ENCODE measurements around the gene FAM222A. TPM values are rescaled to one million over a fixed set of nuclear protein-coding genes. Genes with fewer than 3 reads are reported as not detected.
A peak's percentile ranks its signal among the peaks of the same experiment; 100 is the strongest.

FAM222A gene
- total RNA-seq, 1 experiment from 2014 or later, result 18.0 TPM

- TF ChIP-seq CTCF (IDR thresholded peaks at IDR 0.05; ENCODE audit: insufficient read depth in 1 of 2, low read depth in 1 of 2, low read length in 1 of 2, severe bottlenecking in 1 of 2, unreplicated experiment in 1 of 2), result no peak
- Mint-ChIP-seq H3K9me3 (ENCODE audit: unreplicated experiment) (peaks cover 10% of the 10 kb centered on the region), H3K27me3 (ENCODE audit: insufficient read depth, unreplicated experiment) (no peaks in the 10 kb centered on the region), H3K36me3 (ENCODE audit: insufficient read depth, unreplicated experiment) (peaks cover 19% of the 10 kb centered on the region), H3K4me1 (ENCODE audit: low read depth, unreplicated experiment) (no peaks in the 10 kb centered on the region), H3K4me3 (ENCODE audit: unreplicated experiment) (no peak overlapping the region), H3K27ac (ENCODE audit: unreplicated experiment) (no peak overlapping the region)
- DNase-seq, result peak in 1 of 2 experiments; percentile 26
- peaks cover 2% of the 10 kb centered on the region; the same call in 1 of the 2 replicates for H3K36me3 ChIP-seq (ENCODE audit: control insufficient read depth, insufficient read depth, low read length)
- peaks cover 7% of the 10 kb centered on the region for H3K9me3 ChIP-seq
- no peaks in the 10 kb centered on the region for H3K4me1 ChIP-seq
- no peaks in the 10 kb centered on the region for H3K27me3 ChIP-seq (replicated peaks; ENCODE audit: control insufficient read depth, insufficient read depth, low read length)
- no peak overlapping the region for H3K4me3 ChIP-seq (ENCODE audit: low read depth, low read length)
- CTCF ChIA-PET, result interaction anchor here (0.6 kb wide), 1 partner anchor 33 kb away, joined by 4 read pairs; no protein-coding TSS in a partner anchor
- POLR2A ChIA-PET, result no interaction called here
- intact Hi-C loops (cut with micrococcal nuclease; ENCODE audit: unreplicated experiment), result no loop called here
- BruUV-seq (replicated peaks), result no TSS peak
These were observed 47.6 kb downstream of the FAM222A start for GRCh38 chr12:109760930-109761921.

GRCh38 chr12:109762071-109762672 is 48.5 kb downstream of the FAM222A start:
- no peak for TF ChIP-seq CTCF (IDR thresholded peaks at IDR 0.05; ENCODE audit: insufficient read depth in 1 of 2, low read depth in 1 of 2, low read length in 1 of 2, severe bottlenecking in 1 of 2, unreplicated experiment in 1 of 2)
- BruUV-seq (replicated peaks), result no TSS peak
- Mint-ChIP-seq H3K36me3 (ENCODE audit: insufficient read depth, unreplicated experiment) (peaks cover 15% of the 10 kb centered on the region), H3K9me3 (ENCODE audit: unreplicated experiment) (peaks cover 1% of the 10 kb centered on the region), H3K4me1 (ENCODE audit: low read depth, unreplicated experiment) (no peaks in the 10 kb centered on the region), H3K4me3 (ENCODE audit: unreplicated experiment) (no peak overlapping the region), H3K27ac (ENCODE audit: unreplicated experiment) (no peak overlapping the region), H3K27me3 (ENCODE audit: insufficient read depth, unreplicated experiment) (no peaks in the 10 kb centered on the region)
- intact Hi-C loops (cut with micrococcal nuclease; ENCODE audit: unreplicated experiment), result no loop called here
- Histone ChIP-seq H3K27me3 (replicated peaks; ENCODE audit: control insufficient read depth, insufficient read depth, low read length) (no peaks in the 10 kb centered on the region), H3K9me3 (no peaks in the 10 kb centered on the region), H3K36me3 (ENCODE audit: control insufficient read depth, insufficient read depth, low read length) (peaks cover 2% of the 10 kb centered on the region; the same call in 1 of the 2 replicates), H3K4me3 (ENCODE audit: low read depth, low read length) (no peak overlapping the region), H3K4me1 (no peaks in the 10 kb centered on the region)
- peak in 1 of 2 experiments; percentile 20 for DNase-seq
- ChIA-PET POLR2A (no interaction called here), CTCF (interaction anchor here (0.6 to 1.1 kb wide), 2 partner anchors 34 to 165 kb away, joined by 4 to 5 read pairs; no protein-coding TSS in a partner anchor)

GRCh38 chr12:109762673-109763191 is 49.1 kb downstream of the FAM222A start:
- CTCF ChIA-PET, result interaction anchor here (0.7 to 1.1 kb wide), 2 partner anchors 12 to 165 kb away, joined by 3 to 5 read pairs; no protein-coding TSS in a partner anchor
- Histone ChIP-seq H3K36me3 (ENCODE audit: control insufficient read depth, insufficient read depth, low read length) (peaks cover 2% of the 10 kb centered on the region; the same call in 1 of the 2 replicates), H3K4me1 (no peaks in the 10 kb centered on the region), H3K27me3 (replicated peaks; ENCODE audit: control insufficient read depth, insufficient read depth, low read length) (no peaks in the 10 kb centered on the region), H3K4me3 (ENCODE audit: low read depth, low read length) (no peak overlapping the region), H3K9me3 (no peaks in the 10 kb centered on the region)
- Mint-ChIP-seq H3K27me3 (ENCODE audit: insufficient read depth, unreplicated experiment) (no peaks in the 10 kb centered on the region), H3K9me3 (ENCODE audit: unreplicated experiment) (no peaks in the 10 kb centered on the region), H3K4me1 (ENCODE audit: low read depth, unreplicated experiment) (no peaks in the 10 kb centered on the region), H3K4me3 (ENCODE audit: unreplicated experiment) (no peak overlapping the region), H3K36me3 (ENCODE audit: insufficient read depth, unreplicated experiment) (peaks cover 14% of the 10 kb centered on the region), H3K27ac (ENCODE audit: unreplicated experiment) (no peak overlapping the region)
- no TSS peak for BruUV-seq (replicated peaks)
- intact Hi-C loops (cut with micrococcal nuclease; ENCODE audit: unreplicated experiment), result no loop called here
- DNase-seq, result no peak
- POLR2A ChIA-PET, result no interaction called here
- TF ChIP-seq CTCF (IDR thresholded peaks at IDR 0.05; ENCODE audit: insufficient read depth in 1 of 2, low read depth in 1 of 2, low read length in 1 of 2, severe bottlenecking in 1 of 2, unreplicated experiment in 1 of 2), result no peak

Measured in Caco-2 (cell line).